Measurements from ENCODE around the gene AQP4. TPM values are rescaled to one million over a fixed set of nuclear protein-coding genes. Genes with fewer than 3 reads are reported as not detected.

The AQP4 gene
- under 1 TPM in 3 of 5 donors, not detected in 2; 0.10 to 0.35 (median 0.25) TPM for total RNA-seq
- total RNA-seq (2013): 0.02 TPM
- total RNA-seq: 0 to 0.06 (median 0) reads per million in 29 experiments

- no peak within 1 kb of the TSS for H3K27ac Mint-ChIP-seq
- CTCF ChIA-PET: no interaction called here
- WGBS (ENCODE audit: insufficient coverage): 82% methylated on average over 3 of the region's 5 CpGs
- no peaks in the 10 kb centered on the region for H3K4me1 Mint-ChIP-seq
- H3K27me3 ChIP-seq (replicated peaks in 1 of 2; ENCODE audit: control insufficient read depth in 2 of 2, extremely low read depth in 1 of 2, insufficient read depth in 2 of 2, low read length in 1 of 2): peaks cover 8 to 16% of the 10 kb centered on the region in 2 experiments
- peaks cover 17% of the 10 kb centered on the region in 2 donors for H3K27me3 Mint-ChIP-seq
- no peak within 1 kb of the TSS for H3K4me3 ChIP-seq (ENCODE audit: control insufficient read depth in 1 of 2, extremely low read depth in 1 of 2, low read length in 1 of 2)
- H3K9me3 Mint-ChIP-seq: peaks cover 0 to 11% (median 0%) of the 10 kb centered on the region in 3 donors
- H3K36me3 ChIP-seq (ENCODE audit: control insufficient read depth in 2 of 2, extremely low read depth in 1 of 2, insufficient read depth in 1 of 2, low read length in 1 of 2): no peaks in the 10 kb centered on the region
- DNase-seq: no peak
- no peak for ATAC-seq (replicated peaks in 1 of 4)
- H3K4me3 Mint-ChIP-seq: no peak within 1 kb of the TSS
- no peaks in the 10 kb centered on the region for H3K4me1 ChIP-seq (ENCODE audit: control insufficient read depth in 1 of 2, extremely low read depth in 1 of 2, insufficient read depth in 2 of 2, low read length in 2 of 2)
- no peaks in the 10 kb centered on the region for H3K9me3 ChIP-seq
- no peaks in the 10 kb centered on the region for H3K36me3 Mint-ChIP-seq
- POLR2A ChIA-PET: no interaction called here
- no peak within 1 kb of the TSS for H3K27ac ChIP-seq (ENCODE audit: low read length)
These were observed at the start of gene AQP4 for GRCh38 chr18:26865557-26865956. Gene AQP4, minus strand, starts transcription at chr18:26865707. Its CDS starts 18 bp downstream, at chr18:26865689.

GRCh38 chr18:26911840-26912239 is 46.3 kb upstream of the AQP4 start:
- Histone ChIP-seq H3K36me3 (ENCODE audit: control insufficient read depth in 2 of 2, extremely low read depth in 1 of 2, insufficient read depth in 1 of 2, low read length in 1 of 2) (no peaks in the 10 kb centered on the region), H3K4me1 (ENCODE audit: control insufficient read depth in 1 of 2, extremely low read depth in 1 of 2, insufficient read depth in 2 of 2, low read length in 2 of 2) (no peaks in the 10 kb centered on the region), H3K9me3 (no peaks in the 10 kb centered on the region), H3K27ac (ENCODE audit: low read length) (no peak overlapping the region), H3K4me3 (ENCODE audit: control insufficient read depth in 1 of 2, extremely low read depth in 1 of 2, low read length in 1 of 2) (no peak overlapping the region), H3K27me3 (replicated peaks in 1 of 2; ENCODE audit: control insufficient read depth in 2 of 2, extremely low read depth in 1 of 2, insufficient read depth in 2 of 2, low read length in 1 of 2) (no peaks in the 10 kb centered on the region)
- no peak overlapping the region for H3K27ac Mint-ChIP-seq
- H3K4me3 Mint-ChIP-seq: no peak overlapping the region
- ATAC-seq (replicated peaks in 1 of 4) (no peak), DNase-seq (no peak)
- CTCF ChIA-PET: interaction anchor here in 1 of 2 donors (0.6 kb wide), 1 partner anchor 595 kb away, joined by 3 read pairs; no protein-coding TSS in a partner anchor
- H3K36me3 Mint-ChIP-seq: no peaks in the 10 kb centered on the region
- WGBS (ENCODE audit: insufficient coverage): 60% methylated on average over 1 of the region's 4 CpGs
- H3K27me3 Mint-ChIP-seq: no peaks in the 10 kb centered on the region
- POLR2A ChIA-PET: interaction anchor here in 1 of 2 donors (0.6 kb wide), 1 partner anchor 181 kb away, joined by 3 read pairs; no protein-coding TSS in a partner anchor
- peaks cover 0 to 9% (median 6%) of the 10 kb centered on the region in 3 donors for H3K9me3 Mint-ChIP-seq
- no peaks in the 10 kb centered on the region for H3K4me1 Mint-ChIP-seq

- Mint-ChIP-seq H3K27ac (no peak overlapping the region), H3K4me3 (no peak overlapping the region), H3K4me1 (no peaks in the 10 kb centered on the region), H3K36me3 (no peaks in the 10 kb centered on the region), H3K27me3 (no peaks in the 10 kb centered on the region), H3K9me3 (peaks cover 0 to 11% (median 11%) of the 10 kb centered on the region in 3 donors)
- Histone ChIP-seq H3K36me3 (ENCODE audit: control insufficient read depth in 2 of 2, extremely low read depth in 1 of 2, insufficient read depth in 1 of 2, low read length in 1 of 2) (no peaks in the 10 kb centered on the region), H3K9me3 (no peaks in the 10 kb centered on the region), H3K4me3 (ENCODE audit: control insufficient read depth in 1 of 2, extremely low read depth in 1 of 2, low read length in 1 of 2) (no peak overlapping the region), H3K27me3 (replicated peaks in 1 of 2; ENCODE audit: control insufficient read depth in 2 of 2, extremely low read depth in 1 of 2, insufficient read depth in 2 of 2, low read length in 1 of 2) (no peaks in the 10 kb centered on the region), H3K4me1 (ENCODE audit: control insufficient read depth in 1 of 2, extremely low read depth in 1 of 2, insufficient read depth in 2 of 2, low read length in 2 of 2) (no peaks in the 10 kb centered on the region), H3K27ac (ENCODE audit: low read length) (no peak overlapping the region)
- ATAC-seq (replicated peaks in 1 of 4): no peak
- DNase-seq: no peak
- CTCF ChIA-PET: no interaction called here
- 80% methylated on average over 2 of the region's 5 CpGs for WGBS (ENCODE audit: insufficient coverage)
- POLR2A ChIA-PET: no interaction called here
These were observed 44.2 kb upstream of the AQP4 start for GRCh38 chr18:26909599-26910290.

GRCh38 chr18:26908906-26909305 is 43.4 kb upstream of the AQP4 start:
- ChIA-PET POLR2A (no interaction called here), CTCF (no interaction called here)
- H3K27ac Mint-ChIP-seq: no peak overlapping the region
- H3K27me3 Mint-ChIP-seq: no peaks in the 10 kb centered on the region
- H3K36me3 Mint-ChIP-seq: no peaks in the 10 kb centered on the region
- H3K4me3 Mint-ChIP-seq: no peak overlapping the region
- Histone ChIP-seq H3K36me3 (ENCODE audit: control insufficient read depth in 2 of 2, extremely low read depth in 1 of 2, insufficient read depth in 1 of 2, low read length in 1 of 2) (no peaks in the 10 kb centered on the region), H3K4me1 (ENCODE audit: control insufficient read depth in 1 of 2, extremely low read depth in 1 of 2, insufficient read depth in 2 of 2, low read length in 2 of 2) (no peaks in the 10 kb centered on the region), H3K9me3 (no peaks in the 10 kb centered on the region), H3K27me3 (replicated peaks in 1 of 2; ENCODE audit: control insufficient read depth in 2 of 2, extremely low read depth in 1 of 2, insufficient read depth in 2 of 2, low read length in 1 of 2) (no peaks in the 10 kb centered on the region), H3K27ac (ENCODE audit: low read length) (no peak overlapping the region), H3K4me3 (ENCODE audit: control insufficient read depth in 1 of 2, extremely low read depth in 1 of 2, low read length in 1 of 2) (no peak overlapping the region)
- DNase-seq: no peak
- ATAC-seq (replicated peaks in 1 of 4): no peak
- WGBS (ENCODE audit: insufficient coverage): 25% methylated on average over 1 of the region's 3 CpGs
- H3K9me3 Mint-ChIP-seq: peaks cover 0 to 17% (median 8%) of the 10 kb centered on the region in 3 donors
- no peaks in the 10 kb centered on the region for H3K4me1 Mint-ChIP-seq

- Mint-ChIP-seq H3K27me3 (no peaks in the 10 kb centered on the region), H3K27ac (no peak overlapping the region), H3K9me3 (peaks cover 0 to 29% (median 11%) of the 10 kb centered on the region in 3 donors), H3K4me1 (no peaks in the 10 kb centered on the region), H3K4me3 (no peak overlapping the region), H3K36me3 (no peaks in the 10 kb centered on the region)
- DNase-seq (no peak), ATAC-seq (replicated peaks in 1 of 4) (no peak)
- Histone ChIP-seq H3K4me1 (ENCODE audit: control insufficient read depth in 1 of 2, extremely low read depth in 1 of 2, insufficient read depth in 2 of 2, low read length in 2 of 2) (no peaks in the 10 kb centered on the region), H3K9me3 (no peaks in the 10 kb centered on the region), H3K4me3 (ENCODE audit: control insufficient read depth in 1 of 2, extremely low read depth in 1 of 2, low read length in 1 of 2) (no peak overlapping the region), H3K27ac (ENCODE audit: low read length) (no peak overlapping the region), H3K36me3 (ENCODE audit: control insufficient read depth in 2 of 2, extremely low read depth in 1 of 2, insufficient read depth in 1 of 2, low read length in 1 of 2) (no peaks in the 10 kb centered on the region), H3K27me3 (replicated peaks in 1 of 2; ENCODE audit: control insufficient read depth in 2 of 2, extremely low read depth in 1 of 2, insufficient read depth in 2 of 2, low read length in 1 of 2) (no peaks in the 10 kb centered on the region)
- 92% methylated on average over 3 of the region's 5 CpGs for WGBS (ENCODE audit: insufficient coverage)
- ChIA-PET CTCF (no interaction called here), POLR2A (no interaction called here)
These were observed 36.8 kb upstream of the AQP4 start for GRCh38 chr18:26902291-26902690.

- Mint-ChIP-seq H3K27me3 (no peaks in the 10 kb centered on the region), H3K4me1 (no peaks in the 10 kb centered on the region), H3K36me3 (no peaks in the 10 kb centered on the region), H3K27ac (no peak overlapping the region), H3K4me3 (no peak overlapping the region), H3K9me3 (peaks cover 0 to 22% (median 4%) of the 10 kb centered on the region in 3 donors)
- ATAC-seq (replicated peaks in 1 of 4) (no peak), DNase-seq (no peak)
- no peak overlapping the region for H3K4me3 ChIP-seq (ENCODE audit: control insufficient read depth in 1 of 2, extremely low read depth in 1 of 2, low read length in 1 of 2)
- H3K27ac ChIP-seq (ENCODE audit: low read length): no peak overlapping the region
- no peaks in the 10 kb centered on the region for H3K27me3 ChIP-seq (replicated peaks in 1 of 2; ENCODE audit: control insufficient read depth in 2 of 2, extremely low read depth in 1 of 2, insufficient read depth in 2 of 2, low read length in 1 of 2)
- no peaks in the 10 kb centered on the region for H3K9me3 ChIP-seq
- CTCF ChIA-PET: no interaction called here
- no peaks in the 10 kb centered on the region for H3K36me3 ChIP-seq (ENCODE audit: control insufficient read depth in 2 of 2, extremely low read depth in 1 of 2, insufficient read depth in 1 of 2, low read length in 1 of 2)
- no peaks in the 10 kb centered on the region for H3K4me1 ChIP-seq (ENCODE audit: control insufficient read depth in 1 of 2, extremely low read depth in 1 of 2, insufficient read depth in 2 of 2, low read length in 2 of 2)
- POLR2A ChIA-PET: no interaction called here
These were observed 35.5 kb upstream of the AQP4 start for GRCh38 chr18:26901020-26901419.
